HepG2 (cell line): ENCODE results near the gene CEP131. TPM values are rescaled to one million over a fixed set of nuclear protein-coding genes. Genes with fewer than 3 reads are reported as not detected.

ENCODE experiments used
- ATAC-seq: fragments of 200-7000 bp; cut with Tn5 transposase; 3 replicates; pipeline ENCODE4 v1.9.1; 2020; ENCODE audit warnings: mild to moderate bottlenecking, moderate library complexity
- BruUV-seq: library from RNA; stranded (reverse); fragments of 400-500 nt; replicated peaks from 2 replicates; lab custom pipeline; 2021; lab: Mats Ljungman, UMichigan
- CTCF ChIA-PET: fragments of 300-600 bp; formaldehyde crosslinking; extraction: SDS; loops from one replicate; lab custom pipeline; 2021; ENCODE audit warnings: low total read pairs, inconsistent platforms, low intra/inter-chr PET ratio; lab: Yijun Ruan, JAX
- POLR2A ChIA-PET: fragments of 350-600 bp; sonication (Branson Sonifier 250); formaldehyde crosslinking; loops from one replicate; lab custom pipeline; 2020; ENCODE audit warnings: antibody characterized with exemption, inconsistent platforms; lab: Yijun Ruan, JAX
- DNase-seq: peaks from one replicate; pipeline ENCODE4 v3.0.0-alpha.2; 2015; ENCODE audit warnings: low spot score
- FAIRE-seq: peaks from 3 replicates; lab custom pipeline; 2011; peaks lifted over from hg19 to GRCh38; lab: Jason Lieb, UNC
- H2AFZ ChIP-seq: one replicate; pipeline ENCODE4 v1.6.1; 2011; ENCODE audit warnings: low read length, inconsistent platforms
- H3K27ac ChIP-seq: fragments of 300-600 bp; 3 replicates; pipeline ENCODE4 v1.8.0; 2011; ENCODE audit warnings: mixed run types, mild to moderate bottlenecking, mixed read lengths, low read length, inconsistent platforms; ENCODE audit not compliant: insufficient read depth; ENCODE audit errors: extremely low read length
- H3K27me3 ChIP-seq, 2 experiments: fragments of 200-600 bp in 1 of 2; 2 replicates in 1 of 2; 3 replicates in 1 of 2; pipeline versions ENCODE4 v1.6.0 to v1.8.0; 2011; ENCODE audit warnings: low read length in 2 of 2, mild to moderate bottlenecking in 2 of 2, moderate library complexity in 2 of 2, inconsistent platforms in 1 of 2; ENCODE audit not compliant: insufficient read depth in 2 of 2, control insufficient read depth in 1 of 2
- H3K36me3 ChIP-seq, 2 experiments: fragments of 200-600 bp in 1 of 2; replicated peaks in 1 of 2; 2 replicates in 1 of 2; 3 replicates in 1 of 2; pipeline versions ENCODE4 v1.5.1 to v1.8.0; 2011; ENCODE audit warnings: low read length in 2 of 2, inconsistent platforms in 1 of 2; ENCODE audit not compliant: insufficient read depth in 2 of 2, control insufficient read depth in 1 of 2
- H3K4me1 ChIP-seq: 2 replicates; pipeline ENCODE4 v1.5.1; 2012; ENCODE audit warnings: low read length, inconsistent platforms; ENCODE audit not compliant: insufficient read depth
- H3K4me2 ChIP-seq: 2 replicates; pipeline ENCODE4 v1.6.0; 2011; ENCODE audit warnings: low read depth, low read length, inconsistent platforms
- H3K4me3 ChIP-seq, 3 experiments: fragments of 200-600 bp in 1 of 3; sonication (generic), shearing (Covaris generic) in 1 of 3; replicated peaks in 1 of 3; 2 replicates each; pipeline ENCODE4 v1.5.1; 2011 to 2016; ENCODE audit warnings: low read length in 3 of 3, inconsistent platforms in 2 of 3, low read depth in 2 of 3, mild to moderate bottlenecking in 2 of 3, control low read depth in 1 of 3, mixed read lengths in 1 of 3; ENCODE audit not compliant: insufficient read depth in 1 of 3
- H3K79me2 ChIP-seq: one replicate; pipeline ENCODE4 v1.6.1; 2011; ENCODE audit warnings: low read length, inconsistent platforms; ENCODE audit not compliant: insufficient read depth
- H3K9ac ChIP-seq: 2 replicates; pipeline ENCODE4 v1.6.0; 2011; ENCODE audit warnings: mild to moderate bottlenecking, low read depth, low read length, inconsistent platforms; ENCODE audit not compliant: insufficient read depth
- H3K9me3 ChIP-seq: 2 replicates; pipeline ENCODE4 v1.5.1; 2012; ENCODE audit warnings: mild to moderate bottlenecking, low read length
- H4K20me1 ChIP-seq: 2 replicates; pipeline ENCODE4 v1.6.0; 2011; ENCODE audit warnings: inconsistent platforms, mild to moderate bottlenecking, low read length, moderate library complexity; ENCODE audit not compliant: insufficient read depth
- AGO2 ChIP-seq: fragments of 200-400 bp; formaldehyde crosslinking; optimal IDR thresholded peaks from 2 replicates; pipeline ENCODE3; 2017; ENCODE audit warnings: mild to moderate bottlenecking, low read depth, low read length, moderate library complexity
- HNF1A ChIP-seq, 2 experiments: sonication (generic) in 1 of 2; formaldehyde crosslinking in 1 of 2; IDR thresholded peaks; 2 replicates each; pipeline versions ENCODE4 v1.4.0 to v1.6.1; 2016 to 2020; ENCODE audit warnings: borderline replicate concordance in 1 of 2, low read depth in 1 of 2, mild to moderate bottlenecking in 1 of 2, missing genetic modification reagents in 1 of 2
- LRRFIP1 ChIP-seq: sonication (generic); formaldehyde crosslinking; conservative IDR thresholded peaks from 2 replicates; pipeline ENCODE4 v1.4.0; 2020; ENCODE audit warnings: missing genetic modification reagents
- NFKB2 ChIP-seq: sonication (generic); formaldehyde crosslinking; IDR thresholded peaks from 2 replicates; pipeline ENCODE4 v1.4.0; 2020; ENCODE audit warnings: missing genetic modification reagents, borderline replicate concordance
- RXRA ChIP-seq: sonication (generic); formaldehyde crosslinking; IDR thresholded peaks from 2 replicates; pipeline ENCODE4 v1.5.1; 2020; ENCODE audit warnings: missing genetic modification reagents
- ZFAT ChIP-seq: sonication (generic); formaldehyde crosslinking; conservative IDR thresholded peaks from 2 replicates; pipeline ENCODE4 v1.8.1; 2023; ENCODE audit warnings: missing genetic modification reagents, inconsistent platforms
- WGBS: methylation state at CpG from one replicate; pipeline ENCODE4 v1.1.6; 2017; ENCODE audit warnings: low lambda C conversion rate; 5-methylcytosine and 5-hydroxymethylcytosine counted together
- in situ Hi-C: cut with HindIII; loops from 2 replicates; pipeline ENCODE4 v1.10.0; 2017; ENCODE audit warnings: low pct_unique_long_range_greater_than_20kb; ENCODE audit not compliant: extremely low pct_ligation_motif_present
- intact Hi-C: fragments of 100-400 bp; cut with micrococcal nuclease; formaldehyde crosslinking; loops from one replicate; pipeline ENCODE4 v1.10.0; 2022; ENCODE audit not compliant: unreplicated experiment
- polyA plus RNA-seq, 8 experiments: library from polyadenylated mRNA; depleted of rRNA in 3 of 8; stranded (reverse) in 7 of 8; unstranded in 1 of 8; fragments of >200 nt; fragmentation: Illumina TruSeq in 4 of 8; extraction: Trizol in 4 of 8; gene quantifications; 2 replicates each; pipeline versions ENCODE4 v1.2.1 to v1.2.3, GENCODE V29; 2011 to 2016; ENCODE audit warnings: low read depth in 4 of 8, missing spikeins in 1 of 8, mixed read lengths in 1 of 8; ENCODE audit not compliant: insufficient read depth in 1 of 8
- total RNA-seq, 5 experiments: library from RNA; depleted of rRNA; stranded (reverse); fragments of >200 nt; fragmentation: Illumina TruSeq; extraction: Trizol; gene quantifications; 2 replicates each; pipeline ENCODE4 v1.2.3, GENCODE V29; 2016; ENCODE audit warnings: low read depth in 1 of 5

The CEP131 gene
- total and polyA plus RNA-seq, 2 of the 13 experiments (the other 11 are each of a cell fraction or from before 2014, with no cell fraction given), result 5.0 to 16.8 TPM

GRCh38 chr17:81231766-81232581 is 9.2 kb upstream of the CEP131 start:
- POLR2A ChIA-PET, result interaction anchor here (1.3 kb wide), 1 partner anchor 9 kb away, joined by 6 read pairs; the partner anchor contains the start of gene CEP131
- Histone ChIP-seq H3K9ac (no peak overlapping the region), H3K27me3 (no peaks in the 10 kb centered on the region), H3K79me2 (peaks cover 3% of the 10 kb centered on the region), H4K20me1 (no peaks in the 10 kb centered on the region), H3K4me3 (no peak overlapping the region), H3K36me3 (peaks cover 25 to 32% of the 10 kb centered on the region in 2 experiments; a peak in 4 of 5 replicates), H3K9me3 (no peaks in the 10 kb centered on the region), H3K4me1 (peaks cover 2% of the 10 kb centered on the region; the same call in 1 of the 2 replicates), H3K27ac (no peak overlapping the region), H3K4me2 (no peak overlapping the region), H2AFZ (no peak overlapping the region)
- no TSS peak for BruUV-seq
- WGBS, result 96% methylated on average over 28 of the region's 43 CpGs
- no peak for TF ChIP-seq LRRFIP1
- peak; percentile 28 for TF ChIP-seq AGO2
- in situ Hi-C loops (no loop called here), intact Hi-C loops (no loop called here)
- FAIRE-seq (no peak), DNase-seq (no peak), ATAC-seq (no peak)
- CTCF ChIA-PET, result no interaction called here

- Histone ChIP-seq H3K9me3 (no peaks in the 10 kb centered on the region), H2AFZ (no peak overlapping the region), H3K4me1 (peaks cover 10% of the 10 kb centered on the region), H3K4me2 (no peak overlapping the region), H3K9ac (no peak overlapping the region), H3K36me3 (peaks cover 25 to 32% of the 10 kb centered on the region in 2 experiments; a peak in 4 of 5 replicates), H3K27ac (no peak overlapping the region), H3K79me2 (peaks cover 3% of the 10 kb centered on the region), H3K4me3 (no peak overlapping the region), H4K20me1 (no peaks in the 10 kb centered on the region), H3K27me3 (no peaks in the 10 kb centered on the region)
- in situ Hi-C loops (no loop called here), intact Hi-C loops (no loop called here)
- FAIRE-seq (no peak), ATAC-seq (no peak), DNase-seq (no peak)
- no TSS peak for BruUV-seq
- WGBS, result 84% methylated on average over 22 of the region's 31 CpGs
- POLR2A ChIA-PET, result interaction anchor here (1.3 kb wide), 1 partner anchor 8 kb away, joined by 6 read pairs; the partner anchor contains the start of gene CEP131
- CTCF ChIA-PET, result interaction anchor here (1.8 kb wide), 1 partner anchor 89 kb away, joined by 12 read pairs; no protein-coding TSS in a partner anchor
- TF ChIP-seq ZFAT (CRISPR knock-in tag) (no peak), NFKB2 (no peak), HNF1A (IDR thresholded peaks at IDR 0.05; ENCODE audit: low read depth) (no peak), HNF1A (CRISPR knock-in tag; IDR thresholded peaks at IDR 0.05; ENCODE audit: borderline replicate concordance) (no peak), RXRA (CRISPR knock-in tag) (peak; percentile 16; the same call in 1 of the 2 replicates)
These were observed 8.4 kb upstream of the CEP131 start for GRCh38 chr17:81231121-81231645.
